Nephron (organoid): ENCODE data around the gene PDZK1IP1.
A peak's percentile ranks its signal among the peaks of the same experiment; 100 is the strongest.

ENCODE experiments used
- H3K27ac Mint-ChIP-seq, 3 experiments: 2 replicates each; pipeline ENCODE4 v1.8.0; 2020; ENCODE audit warnings: mixed read lengths in 3 of 3, mild to moderate bottlenecking in 2 of 3, moderate library complexity in 1 of 3
- H3K27me3 Mint-ChIP-seq: 2 replicates; pipeline ENCODE4 v1.8.0; 2021; ENCODE audit warnings: low read depth, mild to moderate bottlenecking, moderate library complexity, mixed read lengths
- H3K36me3 Mint-ChIP-seq: 2 replicates; pipeline ENCODE4 v1.8.0; 2020; ENCODE audit warnings: low read depth, mixed read lengths
- H3K4me1 Mint-ChIP-seq: 2 replicates; pipeline ENCODE4 v1.8.0; 2020; ENCODE audit warnings: mixed read lengths
- H3K4me3 Mint-ChIP-seq, 3 experiments: 2 replicates each; pipeline ENCODE4 v1.8.0; 2020; ENCODE audit warnings: mild to moderate bottlenecking in 3 of 3, mixed read lengths in 3 of 3, moderate library complexity in 2 of 3
- H3K9me3 Mint-ChIP-seq: 2 replicates; pipeline ENCODE4 v1.8.0; 2020; ENCODE audit warnings: mixed read lengths
- CTCF ChIP-seq, 3 experiments: fragments of 200-600 bp; sonication (generic); IDR thresholded peaks; one replicate each; pipeline ENCODE4 v1.5.0; 2021; ENCODE audit warnings: antibody characterized with exemption in 3 of 3; ENCODE audit not compliant: unreplicated experiment in 3 of 3

Gene PDZK1IP1

GRCh38 chr1:47187231-47187925 is 2.5 kb downstream of the PDZK1IP1 start:
- peaks cover 22% of the 10 kb centered on the region for H3K4me1 Mint-ChIP-seq
- no peak overlapping the region for H3K4me3 Mint-ChIP-seq
- no peaks in the 10 kb centered on the region for H3K9me3 Mint-ChIP-seq
- H3K27ac Mint-ChIP-seq: peak overlapping the region in 1 of 3 experiments; percentile 34
- H3K27me3 Mint-ChIP-seq: peaks cover 32% of the 10 kb centered on the region
- no peak for TF ChIP-seq CTCF (IDR thresholded peaks at IDR 0.05; ENCODE audit: unreplicated experiment in 3 of 3)
- H3K36me3 Mint-ChIP-seq: no peaks in the 10 kb centered on the region

GRCh38 chr1:47186267-47187185 is 3.3 kb downstream of the PDZK1IP1 start:
- no peak for TF ChIP-seq CTCF (IDR thresholded peaks at IDR 0.05; ENCODE audit: unreplicated experiment in 3 of 3)
- Mint-ChIP-seq H3K4me1 (peaks cover 15% of the 10 kb centered on the region), H3K27me3 (peaks cover 41% of the 10 kb centered on the region), H3K4me3 (no peak overlapping the region), H3K27ac (no peak overlapping the region), H3K36me3 (no peaks in the 10 kb centered on the region), H3K9me3 (no peaks in the 10 kb centered on the region)

GRCh38 chr1:47184822-47185677 is 4.8 kb downstream of the PDZK1IP1 start:
- peaks cover 49% of the 10 kb centered on the region for H3K27me3 Mint-ChIP-seq
- peak overlapping the region in 1 of 3 experiments; percentile 59 for H3K27ac Mint-ChIP-seq
- H3K4me1 Mint-ChIP-seq: peaks cover 3% of the 10 kb centered on the region
- H3K9me3 Mint-ChIP-seq: no peaks in the 10 kb centered on the region
- no peak overlapping the region for H3K4me3 Mint-ChIP-seq
- no peak for TF ChIP-seq CTCF (IDR thresholded peaks at IDR 0.05; ENCODE audit: unreplicated experiment in 3 of 3)
- H3K36me3 Mint-ChIP-seq: no peaks in the 10 kb centered on the region

- no peaks in the 10 kb centered on the region for H3K9me3 Mint-ChIP-seq
- H3K4me3 Mint-ChIP-seq: no peak overlapping the region
- no peak for TF ChIP-seq CTCF (IDR thresholded peaks at IDR 0.05; ENCODE audit: unreplicated experiment in 3 of 3)
- H3K36me3 Mint-ChIP-seq: no peaks in the 10 kb centered on the region
- peaks cover 7% of the 10 kb centered on the region for H3K4me1 Mint-ChIP-seq
- peaks cover 48% of the 10 kb centered on the region for H3K27me3 Mint-ChIP-seq
- H3K27ac Mint-ChIP-seq: peak overlapping the region in 1 of 3 experiments; percentile 59
These were observed 5.6 kb downstream of the PDZK1IP1 start for GRCh38 chr1:47184090-47184821.

- H3K4me3 Mint-ChIP-seq: no peak overlapping the region
- H3K27ac Mint-ChIP-seq: no peak overlapping the region
- no peak for TF ChIP-seq CTCF (IDR thresholded peaks at IDR 0.05; ENCODE audit: unreplicated experiment in 3 of 3)
- peaks cover 47% of the 10 kb centered on the region for H3K27me3 Mint-ChIP-seq
- H3K9me3 Mint-ChIP-seq: no peaks in the 10 kb centered on the region
- no peaks in the 10 kb centered on the region for H3K36me3 Mint-ChIP-seq
- H3K4me1 Mint-ChIP-seq: peaks cover 9% of the 10 kb centered on the region
These were observed 6.3 kb downstream of the PDZK1IP1 start for GRCh38 chr1:47183308-47184089.
